ENCODE measurements around the gene MRPL33. TPM values are rescaled to one million over a fixed set of nuclear protein-coding genes. Genes with fewer than 3 reads are reported as not detected.
A peak's percentile ranks its signal among the peaks of the same experiment; 100 is the strongest.

The MRPL33 gene
- total RNA-seq, 1 experiment from 2014 or later, result 349 TPM

- peak; percentile 90 for DNase-seq (ENCODE audit: low read depth)
Measured at GRCh38 chr2:27776097-27776496, 4.6 kb downstream of the MRPL33 start.

- DNase-seq (ENCODE audit: low read depth), result no peak
Measured at GRCh38 chr2:27776696-27777095, 5.2 kb downstream of the MRPL33 start.

GRCh38 chr2:27779417-27780055 lies 8.0 kb downstream of the MRPL33 start:
- no peak for DNase-seq (ENCODE audit: low read depth)

GRCh38 chr2:27781496-27781895 lies 10.0 kb downstream of the MRPL33 start:
- DNase-seq (ENCODE audit: low read depth), result no peak

GRCh38 chr2:27782701-27783100 lies 11.2 kb downstream of the MRPL33 start:
- no peak for DNase-seq (ENCODE audit: low read depth)

- DNase-seq (ENCODE audit: low read depth), result no peak
Measured at GRCh38 chr2:27790796-27791195, 19.3 kb downstream of the MRPL33 start.

- DNase-seq (ENCODE audit: low read depth), result peak; percentile 65
Measured at GRCh38 chr2:27792759-27793158, 21.2 kb downstream of the MRPL33 start.

GRCh38 chr2:27795093-27795834 lies 23.7 kb downstream of the MRPL33 start:
- peak; percentile 71 for DNase-seq (ENCODE audit: low read depth)

- peak; percentile 42 for DNase-seq (ENCODE audit: low read depth)
Measured at GRCh38 chr2:27795868-27796277, 24.4 kb downstream of the MRPL33 start.

- no peak for DNase-seq (ENCODE audit: low read depth)
Measured at GRCh38 chr2:27796791-27797765, 25.6 kb downstream of the MRPL33 start.

- DNase-seq (ENCODE audit: low read depth), result no peak
Measured at GRCh38 chr2:27797841-27798240, 26.3 kb downstream of the MRPL33 start.

GRCh38 chr2:27798486-27798885 lies 27.0 kb downstream of the MRPL33 start:
- DNase-seq (ENCODE audit: low read depth), result no peak

GRCh38 chr2:27798948-27799645 lies 27.6 kb downstream of the MRPL33 start:
- DNase-seq (ENCODE audit: low read depth), result peak; percentile 100

- DNase-seq (ENCODE audit: low read depth), result no peak
Measured at GRCh38 chr2:27799646-27800010, 28.1 kb downstream of the MRPL33 start.

GRCh38 chr2:27800856-27801255 lies 29.3 kb downstream of the MRPL33 start:
- DNase-seq (ENCODE audit: low read depth), result no peak

GRCh38 chr2:27802547-27802946 lies 31.0 kb downstream of the MRPL33 start:
- no peak for DNase-seq (ENCODE audit: low read depth)

- DNase-seq (ENCODE audit: low read depth), result no peak
Measured at GRCh38 chr2:27803046-27803445, 31.5 kb downstream of the MRPL33 start.

- DNase-seq (ENCODE audit: low read depth), result peak; percentile 59
Measured at GRCh38 chr2:27804146-27804545, 32.6 kb downstream of the MRPL33 start.

GRCh38 chr2:27805180-27805579 lies 33.7 kb downstream of the MRPL33 start:
- no peak for DNase-seq (ENCODE audit: low read depth)

- DNase-seq (ENCODE audit: low read depth), result no peak
Measured at GRCh38 chr2:27806311-27807059, 35.0 kb downstream of the MRPL33 start.

GRCh38 chr2:27807476-27807875 lies 36.0 kb downstream of the MRPL33 start:
- peak; percentile 42 for DNase-seq (ENCODE audit: low read depth)
